SK-N-SH (cell line): ENCODE measurements around the gene OR7G2. TPM values are rescaled to one million over a fixed set of nuclear protein-coding genes. Genes with fewer than 3 reads are reported as not detected.
"Not testable (repeated sequence)": the region's sequence is repeated elsewhere in the genome, so short reads cannot be mapped to it uniquely, and the experiment has no call there.

Experiments used
- CTCF ChIA-PET: fragments of 300-600, 350-600 bp; formaldehyde crosslinking; extraction: SDS; loops from one replicate; lab custom pipeline; 2021; lab: Yijun Ruan, JAX
- POLR2A ChIA-PET: fragments of 350-600 bp; sonication (Branson Sonifier 250); formaldehyde crosslinking; extraction: SDS; loops from one replicate; lab custom pipeline; 2020; ENCODE audit warnings: antibody characterized with exemption, inconsistent platforms; lab: Yijun Ruan, JAX
- DNase-seq: peaks from one replicate; pipeline ENCODE4 v3.0.0; 2012
- H2AFZ ChIP-seq: fragments of 200-600 bp; sonication (generic); 2 replicates; pipeline ENCODE4 v1.8.1; 2016; ENCODE audit warnings: antibody characterized with exemption, mild to moderate bottlenecking, low read depth
- H3F3A ChIP-seq: fragments of 200-600 bp; sonication (generic); replicated peaks from 2 replicates; pipeline ENCODE3; 2016; ENCODE audit warnings: antibody characterized with exemption, mild to moderate bottlenecking; ENCODE audit not compliant: insufficient read depth
- H3K27ac ChIP-seq, 2 experiments: fragments of 200-500 bp in 1 of 2; fragments of 200-600 bp in 1 of 2; sonication (Bioruptor generic) in 1 of 2; sonication (generic), shearing (Covaris generic) in 1 of 2; 2 replicates each; pipeline versions ENCODE4 v1.5.1 to v1.6.1; 2014 to 2016; ENCODE audit warnings: low read depth in 2 of 2, inconsistent platforms in 1 of 2, low read length in 1 of 2, mild to moderate bottlenecking in 1 of 2, mixed read lengths in 1 of 2
- H3K27me3 ChIP-seq: fragments of 200-600 bp; sonication (generic), shearing (Covaris generic); 2 replicates; pipeline ENCODE4 v1.6.1; 2016; ENCODE audit warnings: mixed run types; ENCODE audit not compliant: insufficient read depth
- H3K36me3 ChIP-seq, 2 experiments: fragments of 200-500 bp in 1 of 2; fragments of 200-600 bp in 1 of 2; sonication (Bioruptor generic) in 1 of 2; sonication (generic) in 1 of 2; replicated peaks in 1 of 2; 2 replicates each; pipeline versions ENCODE3 to v1.5.1; 2014 to 2016; ENCODE audit warnings: low read length in 1 of 2, mild to moderate bottlenecking in 1 of 2; ENCODE audit not compliant: insufficient read depth in 2 of 2, control insufficient read depth in 1 of 2
- H3K4me1 ChIP-seq, 2 experiments: fragments of 200-500 bp in 1 of 2; fragments of 200-600 bp in 1 of 2; sonication (Bioruptor generic) in 1 of 2; sonication (generic), shearing (Covaris generic) in 1 of 2; 2 replicates each; pipeline versions ENCODE4 v1.5.1 to v1.6.1; 2014 to 2016; ENCODE audit warnings: low read depth in 1 of 2, low read length in 1 of 2, mixed run types in 1 of 2; ENCODE audit not compliant: insufficient read depth in 2 of 2, control insufficient read depth in 1 of 2
- H3K4me2 ChIP-seq: fragments of 200-600 bp; sonication (generic), shearing (Covaris generic); 2 replicates; pipeline ENCODE4 v1.6.1; 2017; ENCODE audit warnings: mixed run types
- H3K4me3 ChIP-seq, 2 experiments: fragments of 200-500 bp in 1 of 2; fragments of 200-600 bp in 1 of 2; sonication (Bioruptor generic) in 1 of 2; sonication (generic), shearing (Covaris generic) in 1 of 2; 2 replicates each; pipeline versions ENCODE4 v1.5.1 to v1.8.1; 2014 to 2016; ENCODE audit warnings: low read depth in 2 of 2, inconsistent platforms in 1 of 2, low read length in 1 of 2, mild to moderate bottlenecking in 1 of 2, mixed read lengths in 1 of 2, moderate library complexity in 1 of 2
- H3K79me2 ChIP-seq: fragments of 200-600 bp; sonication (generic); 2 replicates; pipeline ENCODE4 v1.8.1; 2017; ENCODE audit warnings: mild to moderate bottlenecking; ENCODE audit not compliant: insufficient read depth
- H3K9ac ChIP-seq: fragments of 200-600 bp; sonication (generic); 2 replicates; pipeline ENCODE4 v1.6.1; 2017; ENCODE audit warnings: mixed run types
- H3K9me2 ChIP-seq: fragments of 200-600 bp; sonication (generic); 2 replicates; pipeline ENCODE4 v1.6.1; 2017; ENCODE audit warnings: mixed run types
- H3K9me3 ChIP-seq: fragments of 200-600 bp; sonication (generic); 2 replicates; pipeline ENCODE4 v1.6.1; 2017; ENCODE audit warnings: mixed run types, mild to moderate bottlenecking, moderate library complexity
- H4K20me1 ChIP-seq: fragments of 200-600 bp; sonication (generic); 2 replicates; pipeline ENCODE4 v1.6.1; 2017; ENCODE audit warnings: mild to moderate bottlenecking, mixed run types; ENCODE audit not compliant: insufficient read depth
- CHD2 ChIP-seq: fragments of 150-350 bp; IDR thresholded peaks from 2 replicates; pipeline ENCODE4 v1.6.1; 2018; ENCODE audit warnings: low read length; ENCODE audit not compliant: partially characterized antibody
- EZH2phosphoT487 ChIP-seq: fragments of 200-600 bp; sonication (generic); IDR thresholded peaks from 2 replicates; pipeline ENCODE4 v1.6.1; 2017; ENCODE audit warnings: low read depth, mixed run types, mild to moderate bottlenecking, antibody characterized with exemption, moderate library complexity, borderline replicate concordance
- FOXJ3 ChIP-seq: sonication (generic); formaldehyde crosslinking; IDR thresholded peaks from 2 replicates; pipeline ENCODE4 v1.5.1; 2020; ENCODE audit warnings: mild to moderate bottlenecking, missing genetic modification reagents
- FOXM1 ChIP-seq: IDR thresholded peaks from 2 replicates; pipeline ENCODE4 v1.4.0; 2012; ENCODE audit warnings: low read depth, mild to moderate bottlenecking
- GATA2 ChIP-seq: sonication (generic); formaldehyde crosslinking; IDR thresholded peaks from 2 replicates; pipeline ENCODE4 v1.5.0; 2020; ENCODE audit warnings: mild to moderate bottlenecking, missing genetic modification reagents
- IRF3 ChIP-seq: fragments of 150-350 bp; IDR thresholded peaks from 2 replicates; pipeline ENCODE4 v1.6.1; 2016; ENCODE audit warnings: mild to moderate bottlenecking, low read depth, low read length
- MXI1 ChIP-seq: IDR thresholded peaks from 2 replicates; pipeline ENCODE4 v1.6.1; 2012; ENCODE audit warnings: mild to moderate bottlenecking, low read depth, low read length, improper control_type of control experiment
- NRF1 ChIP-seq: IDR thresholded peaks from 2 replicates; pipeline ENCODE4 v1.6.1; 2012; ENCODE audit warnings: low read depth, mild to moderate bottlenecking, low read length
- POLR2AphosphoS5 ChIP-seq: IDR thresholded peaks from 2 replicates; pipeline ENCODE4 v1.6.1; 2012; ENCODE audit warnings: low read depth, low read length
- SMC3 ChIP-seq: IDR thresholded peaks from 2 replicates; pipeline ENCODE4 v1.6.1; 2012; ENCODE audit warnings: low read depth, low read length, improper control_type of control experiment
- TAF1 ChIP-seq: IDR thresholded peaks from 2 replicates; pipeline ENCODE4 v1.6.1; 2012; ENCODE audit warnings: low read depth, mild to moderate bottlenecking, low read length, moderate library complexity, borderline replicate concordance
- TCF12 ChIP-seq: IDR thresholded peaks from 2 replicates; pipeline ENCODE4 v1.4.0; 2012
- WGBS: methylation state at CpG from one replicate; pipeline ENCODE4 v1.1.6; 2017; ENCODE audit warnings: low lambda C conversion rate; 5-methylcytosine and 5-hydroxymethylcytosine counted together
- polyA plus RNA-seq, 3 experiments: library from polyadenylated mRNA; depleted of rRNA; stranded (reverse); fragments of >200 nt; gene quantifications; 2 replicates each; pipeline ENCODE4 v1.2.3, GENCODE V29; 2012
- TF ChIP-seq, protein P1 (sequence below): fragments of 150-350 bp; IDR thresholded peaks from 2 replicates; pipeline ENCODE4 v1.6.1; 2017; ENCODE audit warnings: antibody characterized with exemption, low read length, low read depth, borderline replicate concordance
- TF ChIP-seq, protein P2 (sequence below): IDR thresholded peaks from 2 replicates; pipeline ENCODE4 v1.4.0; 2012; ENCODE audit warnings: low read depth, borderline replicate concordance

OR7G2 gene
- polyA plus RNA-seq, 1 of the 3 experiments (the other 2 are of a cell fraction): not detected

DNA sequence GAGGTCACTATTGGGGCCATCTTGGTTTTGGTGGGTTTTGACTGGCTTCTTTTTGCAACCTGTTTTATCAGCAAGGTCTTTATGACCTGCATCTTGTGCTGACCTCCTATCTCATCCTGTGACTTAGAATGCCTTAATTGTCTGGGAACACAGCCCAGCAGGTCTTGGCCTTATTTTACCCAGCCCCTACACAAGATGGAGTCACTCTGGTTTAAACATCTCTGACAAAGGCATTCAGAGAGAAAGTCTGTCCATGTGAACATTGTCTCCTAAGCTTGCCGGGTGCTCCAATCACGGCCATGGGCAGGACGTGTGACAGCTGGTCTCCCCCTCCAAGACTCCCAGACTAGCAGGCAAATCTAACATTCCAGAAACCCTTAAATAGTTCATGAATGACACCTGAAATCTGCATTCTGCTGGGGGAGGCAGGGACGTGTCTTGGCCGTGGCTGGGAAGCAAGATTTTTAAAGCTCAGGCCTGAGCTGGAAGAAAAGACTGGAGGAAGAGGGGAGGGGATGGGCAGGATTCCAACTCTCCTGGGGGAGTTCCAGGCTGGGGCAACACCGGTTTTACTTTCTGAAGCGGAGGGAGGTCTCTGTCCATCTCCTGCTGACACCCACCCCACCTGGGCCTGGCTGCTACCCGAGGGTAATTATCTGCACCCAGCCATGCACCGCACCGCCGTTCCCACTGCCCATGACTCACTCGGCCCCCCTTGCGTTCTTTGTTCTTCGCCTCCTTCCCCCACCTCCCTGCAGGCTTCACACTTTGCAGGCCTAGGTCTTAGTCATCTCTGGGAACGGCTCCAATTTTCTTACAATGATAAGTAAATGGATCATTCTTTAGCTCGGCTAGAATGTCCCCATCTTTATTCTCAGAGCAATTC is 32.0 kb downstream of the OR7G2 start (continued):
- TF ChIP-seq IRF3 (no peak), SMC3 (no peak), CHD2 (no peak), FOXJ3 (CRISPR knock-in tag) (no peak), FOXM1 (no peak; the same call in 1 of the 2 replicates), MXI1 (no peak), POLR2AphosphoS5 (peak; percentile 60; the same call in 1 of the 2 replicates), TCF12 (peak; percentile 93), GATA2 (CRISPR knock-in tag) (no peak), TAF1 (no peak), NRF1 (no peak), EZH2phosphoT487 (no peak)
- TF ChIP-seq, protein P1, sequence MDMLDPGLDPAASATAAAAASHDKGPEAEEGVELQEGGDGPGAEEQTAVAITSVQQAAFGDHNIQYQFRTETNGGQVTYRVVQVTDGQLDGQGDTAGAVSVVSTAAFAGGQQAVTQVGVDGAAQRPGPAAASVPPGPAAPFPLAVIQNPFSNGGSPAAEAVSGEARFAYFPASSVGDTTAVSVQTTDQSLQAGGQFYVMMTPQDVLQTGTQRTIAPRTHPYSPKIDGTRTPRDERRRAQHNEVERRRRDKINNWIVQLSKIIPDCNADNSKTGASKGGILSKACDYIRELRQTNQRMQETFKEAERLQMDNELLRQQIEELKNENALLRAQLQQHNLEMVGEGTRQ: no peak

DNA sequence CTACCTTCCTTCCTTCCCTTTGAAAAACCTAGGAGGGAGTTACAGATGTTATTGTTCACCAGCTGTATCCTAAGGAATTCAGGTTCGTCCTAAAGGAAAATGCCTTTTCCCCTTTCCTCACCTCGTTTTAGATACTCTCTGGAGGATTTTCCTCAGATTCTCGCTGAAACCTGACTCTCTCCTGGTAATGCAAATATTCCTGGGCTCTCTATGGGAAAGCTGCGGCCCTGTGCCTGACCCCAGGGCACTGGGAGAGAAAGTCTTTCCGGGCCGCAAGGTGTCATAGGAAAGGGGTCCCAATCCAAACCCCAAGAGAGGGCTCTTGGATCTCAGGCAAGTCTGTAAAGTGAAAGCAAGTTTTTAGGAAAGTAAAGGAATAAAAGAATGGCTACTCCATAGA is 33.5 kb downstream of the OR7G2 start:
- Histone ChIP-seq H3K27me3 (no peaks in the 10 kb centered on the region; the same call in 1 of the 2 replicates), H3K9me2 (no peaks in the 10 kb centered on the region), H3K4me3 (no peak overlapping the region), H3K4me2 (no peak overlapping the region), H4K20me1 (no peaks in the 10 kb centered on the region), H3K9me3 (no peaks in the 10 kb centered on the region), H2AFZ (no peak overlapping the region), H3K4me1 (peaks cover 0 to 9% of the 10 kb centered on the region in 2 experiments; a peak in 2 of 4 replicates), H3K9ac (no peak overlapping the region), H3K36me3 (no peaks in the 10 kb centered on the region), H3K27ac (no peak overlapping the region), H3F3A (peaks cover 10% of the 10 kb centered on the region), H3K79me2 (no peaks in the 10 kb centered on the region)
- TF ChIP-seq, protein P2, sequence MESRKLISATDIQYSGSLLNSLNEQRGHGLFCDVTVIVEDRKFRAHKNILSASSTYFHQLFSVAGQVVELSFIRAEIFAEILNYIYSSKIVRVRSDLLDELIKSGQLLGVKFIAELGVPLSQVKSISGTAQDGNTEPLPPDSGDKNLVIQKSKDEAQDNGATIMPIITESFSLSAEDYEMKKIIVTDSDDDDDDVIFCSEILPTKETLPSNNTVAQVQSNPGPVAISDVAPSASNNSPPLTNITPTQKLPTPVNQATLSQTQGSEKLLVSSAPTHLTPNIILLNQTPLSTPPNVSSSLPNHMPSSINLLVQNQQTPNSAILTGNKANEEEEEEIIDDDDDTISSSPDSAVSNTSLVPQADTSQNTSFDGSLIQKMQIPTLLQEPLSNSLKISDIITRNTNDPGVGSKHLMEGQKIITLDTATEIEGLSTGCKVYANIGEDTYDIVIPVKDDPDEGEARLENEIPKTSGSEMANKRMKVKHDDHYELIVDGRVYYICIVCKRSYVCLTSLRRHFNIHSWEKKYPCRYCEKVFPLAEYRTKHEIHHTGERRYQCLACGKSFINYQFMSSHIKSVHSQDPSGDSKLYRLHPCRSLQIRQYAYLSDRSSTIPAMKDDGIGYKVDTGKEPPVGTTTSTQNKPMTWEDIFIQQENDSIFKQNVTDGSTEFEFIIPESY: no peak
- no peak for TF ChIP-seq CHD2
- 38% methylated on average over 6 of the region's 6 CpGs for WGBS
- ChIA-PET POLR2A (no interaction called here), CTCF (no interaction called here)
- no peak for DNase-seq

GRCh38 chr19:9071720-9072119 is 35.6 kb downstream of the OR7G2 start:
- H3K9me3 ChIP-seq, H3K4me1 ChIP-seq, H3K9me2 ChIP-seq, H3K36me3 ChIP-seq, POLR2A ChIA-PET, DNase-seq, CTCF ChIA-PET, H2AFZ ChIP-seq, H3K9ac ChIP-seq, H3K79me2 ChIP-seq, H4K20me1 ChIP-seq, H3K4me2 ChIP-seq, H3K27me3 ChIP-seq, H3K27ac ChIP-seq, H3K4me3 ChIP-seq: not testable (repeated sequence)
- peaks cover 10% of the 10 kb centered on the region for H3F3A ChIP-seq
- 57% methylated on average over 6 of the region's 6 CpGs for WGBS
